HepG2 (cell line): Measurements from ENCODE around the gene DDX18. TPM values are rescaled to one million over a fixed set of nuclear protein-coding genes. Genes with fewer than 3 reads are reported as not detected.
A peak's percentile ranks its signal among the peaks of the same experiment; 100 is the strongest.

ENCODE experiments used
- AFF4 ChIP-seq: sonication (generic); formaldehyde crosslinking; IDR thresholded peaks from 2 replicates; pipeline ENCODE4 v1.4.0; 2020; ENCODE audit warnings: missing genetic modification reagents
- AKAP8 ChIP-seq: sonication (generic); formaldehyde crosslinking; IDR thresholded peaks from 2 replicates; pipeline ENCODE4 v1.5.1; 2020; ENCODE audit warnings: mild to moderate bottlenecking, missing genetic modification reagents
- KLF12 ChIP-seq: sonication (generic); formaldehyde crosslinking; IDR thresholded peaks from 2 replicates; pipeline ENCODE4 v1.4.0; 2020; ENCODE audit warnings: missing genetic modification reagents, borderline replicate concordance
- MTA3 ChIP-seq: sonication (generic); formaldehyde crosslinking; IDR thresholded peaks from 2 replicates; pipeline ENCODE4 v1.4.0; 2020; ENCODE audit warnings: missing genetic modification reagents
- NRL ChIP-seq: sonication (generic); formaldehyde crosslinking; IDR thresholded peaks from 2 replicates; pipeline ENCODE4 v1.5.0; 2020; ENCODE audit warnings: missing genetic modification reagents, mild to moderate bottlenecking, moderate library complexity, borderline replicate concordance
- SMAD1 ChIP-seq: sonication (generic); formaldehyde crosslinking; IDR thresholded peaks from 2 replicates; pipeline ENCODE4 v1.4.0; 2020; ENCODE audit warnings: missing genetic modification reagents, low read depth, mild to moderate bottlenecking, borderline replicate concordance
- TERF1 ChIP-seq: sonication (generic); formaldehyde crosslinking; IDR thresholded peaks from 2 replicates; pipeline ENCODE4 v1.8.0; 2022; ENCODE audit warnings: mild to moderate bottlenecking, missing genetic modification reagents, moderate library complexity
- ZNF354B ChIP-seq: sonication (generic); formaldehyde crosslinking; IDR thresholded peaks from 2 replicates; pipeline ENCODE4 v1.8.0; 2022; ENCODE audit warnings: mild to moderate bottlenecking, missing genetic modification reagents
- ZNF558 ChIP-seq: sonication (generic); formaldehyde crosslinking; IDR thresholded peaks from 2 replicates; pipeline ENCODE4 v1.9.0; 2022; ENCODE audit warnings: mild to moderate bottlenecking, missing genetic modification reagents, borderline replicate concordance
- polyA plus RNA-seq, 8 experiments: library from polyadenylated mRNA; depleted of rRNA in 3 of 8; stranded (reverse) in 7 of 8; unstranded in 1 of 8; fragments of >200 nt; fragmentation: Illumina TruSeq in 4 of 8; extraction: Trizol in 4 of 8; gene quantifications; 2 replicates each; pipeline versions ENCODE4 v1.2.1 to v1.2.3, GENCODE V29; 2011 to 2016; ENCODE audit warnings: low read depth in 4 of 8, missing spikeins in 1 of 8, mixed read lengths in 1 of 8; ENCODE audit not compliant: insufficient read depth in 1 of 8
- total RNA-seq, 5 experiments: library from RNA; depleted of rRNA; stranded (reverse); fragments of >200 nt; fragmentation: Illumina TruSeq; extraction: Trizol; gene quantifications; 2 replicates each; pipeline ENCODE4 v1.2.3, GENCODE V29; 2016; ENCODE audit warnings: low read depth in 1 of 5
- TF ChIP-seq, protein P1 (sequence below): sonication (generic); formaldehyde crosslinking; IDR thresholded peaks from 2 replicates; pipeline ENCODE4 v1.8.0; 2022; ENCODE audit warnings: mild to moderate bottlenecking, missing genetic modification reagents, moderate library complexity

Gene DDX18
- total and polyA plus RNA-seq, 2 of the 13 experiments (the other 11 are each of a cell fraction or from before 2014, with no cell fraction given) = 64.0 to 134 TPM

DNA sequence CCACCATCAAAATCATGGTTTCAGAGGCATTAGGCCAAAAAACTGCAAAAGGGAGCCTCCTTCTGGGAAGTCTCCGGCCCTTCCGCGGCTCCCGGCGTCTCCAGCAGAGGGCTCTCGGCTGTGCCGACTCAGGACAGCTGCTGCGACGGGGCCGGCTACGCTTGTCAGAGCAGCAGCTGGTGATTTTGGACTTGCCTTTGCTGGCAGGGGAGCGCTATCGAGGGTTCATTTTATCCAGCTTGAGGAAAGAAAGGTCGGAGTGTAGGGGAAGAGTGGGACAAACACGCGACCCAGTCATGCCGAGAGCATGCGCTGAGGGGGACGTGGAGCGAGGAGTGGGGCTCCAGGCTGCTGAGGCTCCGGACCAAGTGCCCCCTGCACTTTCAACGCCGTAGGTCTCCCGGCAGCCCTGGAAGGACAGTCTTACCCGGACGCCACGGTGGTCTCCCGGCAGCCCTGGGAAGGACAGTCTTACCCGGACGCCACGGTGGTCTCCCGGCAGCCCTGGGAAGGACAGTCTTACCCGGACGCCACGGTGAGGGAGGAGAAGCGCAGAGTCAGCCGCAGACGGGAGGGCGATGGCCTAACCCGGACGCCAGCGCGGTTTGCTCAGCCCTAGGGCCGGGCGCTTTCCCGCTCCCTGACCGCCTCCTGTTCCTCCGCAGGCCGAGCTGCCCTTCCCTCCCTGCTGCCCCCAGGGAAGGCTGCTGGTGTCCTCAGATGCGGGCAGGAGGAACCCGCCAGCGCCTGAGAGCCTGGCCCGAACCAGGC lies 21.7 kb downstream of the DDX18 start (continued):
- 0 out of 2 replicates have a peak, but pooled peaks have one; percentile 46 for TF ChIP-seq AKAP8 (CRISPR knock-in tag)
- no peak for TF ChIP-seq TERF1 (CRISPR knock-in tag)
- no peak for TF ChIP-seq SMAD1 (CRISPR knock-in tag)
- TF ChIP-seq AFF4 (CRISPR knock-in tag) = no peak
- no peak for TF ChIP-seq KLF12 (CRISPR knock-in tag)
- no peak for TF ChIP-seq ZNF354B (CRISPR knock-in tag)
- TF ChIP-seq, protein P1, sequence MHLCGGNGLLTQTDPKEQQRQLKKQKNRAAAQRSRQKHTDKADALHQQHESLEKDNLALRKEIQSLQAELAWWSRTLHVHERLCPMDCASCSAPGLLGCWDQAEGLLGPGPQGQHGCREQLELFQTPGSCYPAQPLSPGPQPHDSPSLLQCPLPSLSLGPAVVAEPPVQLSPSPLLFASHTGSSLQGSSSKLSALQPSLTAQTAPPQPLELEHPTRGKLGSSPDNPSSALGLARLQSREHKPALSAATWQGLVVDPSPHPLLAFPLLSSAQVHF (CRISPR knock-in tag) = no peak
- no peak for TF ChIP-seq ZNF558
- no peak for TF ChIP-seq MTA3 (CRISPR knock-in tag)
- peak; percentile 21; the same call in 1 of the 2 replicates for TF ChIP-seq NRL (CRISPR knock-in tag)
